ENCODE measurements around the gene CCN2. TPM values are rescaled to one million over a fixed set of nuclear protein-coding genes. Genes with fewer than 3 reads are reported as not detected.

Gene CCN2
- total RNA-seq, 1 experiment from 2014 or later, result 3.1 TPM

- TF ChIP-seq REST (IDR thresholded peaks at IDR 0.05; ENCODE audit: low read depth) (no peak), ZBTB33 (IDR thresholded peaks at IDR 0.05; ENCODE audit: extremely low read depth, insufficient replicate concordance, low read length) (no peak)
Observed at GRCh38 chr6:131923356-131923755, 27.8 kb downstream of the CCN2 start (continued).

GRCh38 chr6:131920656-131921055, 30.5 kb downstream of the CCN2 start:
- no peak overlapping the region for H2AFZ ChIP-seq (ENCODE audit: low read depth, low read length, poor library complexity, severe bottlenecking)
- BruUV-seq (replicated peaks), result no TSS peak
- CTCF ChIA-PET, result no interaction called here

More at GRCh38 chr6:131920656-131921055, 30.5 kb downstream of the CCN2 start:
- DNase-seq (ENCODE audit: low read depth, low spot score) (no peak), ATAC-seq (no peak)
- ChIA-PET RAD21 (ENCODE audit: low non-redundant PET in 1 of 2, low total read pairs in 2 of 2, uncharacterized antibody in 2 of 2, unreplicated experiment in 2 of 2) (no interaction called here), POLR2A (no interaction called here)
- Histone ChIP-seq H3K9me2 (ENCODE audit: insufficient read depth) (no peaks in the 10 kb centered on the region), H3K4me2 (ENCODE audit: low read length) (no peak overlapping the region), H3K27ac (ENCODE audit: low read depth, low read length) (no peak overlapping the region), H3K9ac (ENCODE audit: low read length) (no peak overlapping the region), H3K79me2 (ENCODE audit: insufficient read depth, low read length) (no peaks in the 10 kb centered on the region), H3K4me3 (replicated peaks in 1 of 2; ENCODE audit: low read depth in 1 of 2, low read length in 2 of 2) (no peak overlapping the region), H3K4me1 (ENCODE audit: control insufficient read depth in 1 of 2, insufficient read depth in 2 of 2, low read length in 2 of 2) (no peaks in the 10 kb centered on the region), H3K27me3 (ENCODE audit: insufficient read depth, low read length) (no peaks in the 10 kb centered on the region), H4K20me1 (ENCODE audit: insufficient read depth) (no peaks in the 10 kb centered on the region), H3K36me3 (ENCODE audit: control insufficient read depth in 1 of 2, insufficient read depth in 2 of 2, low read length in 2 of 2) (no peaks in the 10 kb centered on the region), H3K9me3 (ENCODE audit: control insufficient read depth in 1 of 2, insufficient read depth in 1 of 2, low read depth in 1 of 2, low read length in 2 of 2) (peaks cover 5 to 6% of the 10 kb centered on the region in 2 experiments; a peak in 2 of 4 replicates)
- intact Hi-C loops (cut with micrococcal nuclease), result no loop called here
- TF ChIP-seq YY1 (IDR thresholded peaks at IDR 0.05; ENCODE audit: extremely low read depth, insufficient replicate concordance, low read depth, low read length) (no peak), ZFX (IDR thresholded peaks at IDR 0.05) (no peak)
